Breast epithelium (tissue), 4 donors: ENCODE results near the gene CLCN2. TPM values are rescaled to one million over a fixed set of nuclear protein-coding genes. Genes with fewer than 3 reads are reported as not detected.

Experiments used
- DNase-seq, 2 donors: peaks; one replicate each; pipeline ENCODE4 v3.0.0-alpha.2; 2019; ENCODE audit warnings: low spot score in 2 of 2
- H3K27ac ChIP-seq, 2 donors: fragments of 200-600 bp; sonication (generic) in 1 of 2; one replicate each; pipeline ENCODE4 v1.5.1; 2016 to 2019; ENCODE audit warnings: mild to moderate bottlenecking in 1 of 2
- H3K27me3 ChIP-seq, 2 donors: fragments of 200-600 bp; sonication (generic) in 1 of 2; one replicate each; pipeline versions ENCODE4 v1.5.1 to v1.6.0; 2017 to 2019; ENCODE audit warnings: control low read depth in 1 of 2, mild to moderate bottlenecking in 1 of 2
- H3K36me3 ChIP-seq: fragments of 200-600 bp; one replicate; pipeline ENCODE4 v1.5.1; 2019
- H3K4me1 ChIP-seq, 2 donors: fragments of 200-600 bp; sonication (generic); one replicate each; pipeline ENCODE4 v1.5.1; 2016 to 2019; ENCODE audit warnings: control low read depth in 1 of 2
- H3K4me3 ChIP-seq, 3 donors: fragments of 200-600 bp; sonication (generic); 1 replicate in 2 of 3; 2 replicates in 1 of 3; pipeline ENCODE4 v1.5.1; 2016 to 2019; ENCODE audit warnings: mild to moderate bottlenecking in 3 of 3, moderate library complexity in 2 of 3
- H3K9me3 ChIP-seq, 2 donors: fragments of 200-600 bp; sonication (generic) in 1 of 2; one replicate each; pipeline ENCODE4 v1.5.1; 2016 to 2019; ENCODE audit warnings: control low read depth in 1 of 2
- CTCF ChIP-seq, 3 donors: fragments of 450-650 bp; IDR thresholded peaks; one replicate each; pipeline ENCODE4 v1.5.1; 2016 to 2017; ENCODE audit warnings: antibody characterized with exemption in 3 of 3, mild to moderate bottlenecking in 3 of 3, moderate library complexity in 3 of 3
- POLR2A ChIP-seq: fragments of 450-650 bp; IDR thresholded peaks from one replicate; pipeline ENCODE4 v1.6.1; 2016; ENCODE audit warnings: antibody characterized with exemption, mild to moderate bottlenecking, moderate library complexity
- POLR2AphosphoS5 ChIP-seq, 3 donors: sonication (generic); formaldehyde crosslinking; IDR thresholded peaks; one replicate each; pipeline ENCODE4 v1.6.1; 2017; ENCODE audit warnings: antibody characterized with exemption in 3 of 3
- intact Hi-C: fragments of 100-400 bp; cut with DNase I; formaldehyde crosslinking; loops from one replicate; pipeline ENCODE4 v1.15.1; 2023; ENCODE audit warnings: low total_unique reads
- total RNA-seq, 3 donors: library from RNA; depleted of rRNA; stranded (reverse); fragments of >200 nt; gene quantifications; one replicate each; pipeline ENCODE4 v1.1.0, GENCODE V29; 2016

The CLCN2 gene
- total RNA-seq, 3 donors from 2014 or later = 2.1 to 4.2 (median 2.6) TPM

GRCh38 chr3:184327171-184327570, 34.2 kb downstream of the CLCN2 start:
- Histone ChIP-seq H3K9me3 (no peaks in the 10 kb centered on the region), H3K27ac (no peak overlapping the region), H3K4me3 (no peak overlapping the region), H3K4me1 (no peaks in the 10 kb centered on the region), H3K27me3 (no peaks in the 10 kb centered on the region), H3K36me3 (peaks cover 50% of the 10 kb centered on the region)
- DNase-seq = no peak
- TF ChIP-seq POLR2AphosphoS5 (IDR thresholded peaks at IDR 0.05) = no peak
- TF ChIP-seq CTCF (IDR thresholded peaks at IDR 0.05) = no peak
- no peak for TF ChIP-seq POLR2A
- intact Hi-C loops = no loop called here

GRCh38 chr3:184325715-184326369, 35.6 kb downstream of the CLCN2 start:
- H3K4me3 ChIP-seq = no peak overlapping the region
- H3K27ac ChIP-seq = no peak overlapping the region
- no peaks in the 10 kb centered on the region for H3K9me3 ChIP-seq
- TF ChIP-seq POLR2AphosphoS5 (IDR thresholded peaks at IDR 0.05) (no peak), POLR2A (no peak), CTCF (IDR thresholded peaks at IDR 0.05) (no peak)
- intact Hi-C loops = no loop called here
- DNase-seq = no peak
- H3K36me3 ChIP-seq = peaks cover 50% of the 10 kb centered on the region
- no peaks in the 10 kb centered on the region for H3K27me3 ChIP-seq
- no peaks in the 10 kb centered on the region for H3K4me1 ChIP-seq

GRCh38 chr3:184325269-184325668, 36.1 kb downstream of the CLCN2 start:
- intact Hi-C loops = no loop called here
- peaks cover 1 to 3% of the 10 kb centered on the region in 2 donors for H3K4me1 ChIP-seq
- H3K9me3 ChIP-seq = no peaks in the 10 kb centered on the region
- no peak for DNase-seq
- no peaks in the 10 kb centered on the region for H3K27me3 ChIP-seq
- peaks cover 50% of the 10 kb centered on the region for H3K36me3 ChIP-seq
- no peak overlapping the region for H3K27ac ChIP-seq
- TF ChIP-seq POLR2A (no peak), POLR2AphosphoS5 (IDR thresholded peaks at IDR 0.05) (no peak), CTCF (IDR thresholded peaks at IDR 0.05) (no peak)
- no peak overlapping the region for H3K4me3 ChIP-seq

- no peak for DNase-seq
- Histone ChIP-seq H3K27ac (peak overlapping the region in 1 of 2 donors; percentile 21), H3K27me3 (no peaks in the 10 kb centered on the region), H3K9me3 (no peaks in the 10 kb centered on the region), H3K4me3 (no peak overlapping the region), H3K36me3 (peaks cover 45% of the 10 kb centered on the region), H3K4me1 (peaks cover 6 to 7% of the 10 kb centered on the region in 2 donors)
- TF ChIP-seq CTCF (IDR thresholded peaks at IDR 0.05) (no peak), POLR2AphosphoS5 (IDR thresholded peaks at IDR 0.05) (no peak), POLR2A (no peak)
- intact Hi-C loops = no loop called here
Measured at GRCh38 chr3:184323696-184324095, 37.7 kb downstream of the CLCN2 start.

- Histone ChIP-seq H3K36me3 (peaks cover 39% of the 10 kb centered on the region), H3K9me3 (no peaks in the 10 kb centered on the region), H3K27ac (peak overlapping the region; percentile 21 to 41), H3K27me3 (no peaks in the 10 kb centered on the region), H3K4me3 (no peak overlapping the region), H3K4me1 (peaks cover 6 to 14% of the 10 kb centered on the region in 2 donors)
- TF ChIP-seq CTCF (IDR thresholded peaks at IDR 0.05) = no peak
- TF ChIP-seq POLR2A = no peak
- peak in 1 of 3 donors; percentile 23 for TF ChIP-seq POLR2AphosphoS5 (IDR thresholded peaks at IDR 0.05)
- no peak for DNase-seq
- intact Hi-C loops = no loop called here
Measured at GRCh38 chr3:184322731-184323487, 38.5 kb downstream of the CLCN2 start.
